GM12878 (cell line): Measurements from ENCODE around the gene VPS39. TPM values are rescaled to one million over a fixed set of nuclear protein-coding genes. Genes with fewer than 3 reads are reported as not detected.
A peak's percentile ranks its signal among the peaks of the same experiment; 100 is the strongest.

ENCODE experiments used
- BACH1 ChIP-seq: fragments of 450-650 bp; IDR thresholded peaks from 2 replicates; pipeline ENCODE4 v1.6.1; 2017; ENCODE audit warnings: mild to moderate bottlenecking, borderline replicate concordance
- BMI1 ChIP-seq: fragments of 450-650 bp; IDR thresholded peaks from 2 replicates; pipeline ENCODE4 v1.6.1; 2016; ENCODE audit warnings: mild to moderate bottlenecking, moderate library complexity, borderline replicate concordance
- CEBPB ChIP-seq, 2 experiments: fragments of 150-350 bp in 1 of 2; IDR thresholded peaks; 2 replicates each; pipeline ENCODE4 v1.6.1; 2012 to 2014; ENCODE audit warnings: low read depth in 2 of 2, low read length in 2 of 2, borderline replicate concordance in 1 of 2, inconsistent platforms in 1 of 2
- FOXM1 ChIP-seq: IDR thresholded peaks from 2 replicates; pipeline ENCODE4 v1.6.1; 2012; ENCODE audit warnings: low read depth, mild to moderate bottlenecking, inconsistent platforms, low read length, moderate library complexity
- MEF2B ChIP-seq: fragments of 450-650 bp; IDR thresholded peaks from 2 replicates; pipeline ENCODE4 v1.6.1; 2018; ENCODE audit warnings: mild to moderate bottlenecking, moderate library complexity; ENCODE audit not compliant: partially characterized antibody, poor library complexity, severe bottlenecking
- PKNOX1 ChIP-seq: fragments of 450-650 bp; IDR thresholded peaks from 2 replicates; pipeline ENCODE4 v1.6.1; 2016; ENCODE audit warnings: mild to moderate bottlenecking
- RAD51 ChIP-seq: fragments of 450-650 bp; IDR thresholded peaks from 2 replicates; pipeline ENCODE4 v1.6.1; 2016; ENCODE audit warnings: moderate library complexity, mild to moderate bottlenecking, inconsistent platforms
- RELA ChIP-seq: fragments of 450-650 bp; IDR thresholded peaks from 2 replicates; pipeline ENCODE4 v1.8.0; 2014; ENCODE audit warnings: borderline replicate concordance; ENCODE audit not compliant: partially characterized antibody
- RELB ChIP-seq: fragments of 450-650 bp; IDR thresholded peaks from 2 replicates; pipeline ENCODE4 v1.6.1; 2017; ENCODE audit warnings: low read depth, mild to moderate bottlenecking, moderate library complexity
- REST ChIP-seq: IDR thresholded peaks from 2 replicates; pipeline ENCODE4 v1.6.1; 2012; ENCODE audit warnings: mild to moderate bottlenecking, low read depth, low read length
- YY1 ChIP-seq: IDR thresholded peaks from 2 replicates; pipeline ENCODE4 v1.6.1; 2011; ENCODE audit warnings: low read depth, mild to moderate bottlenecking, low read length
- ZBED1 ChIP-seq: IDR thresholded peaks from 2 replicates; pipeline ENCODE4 v1.6.1; 2016; ENCODE audit warnings: borderline replicate concordance
- ZNF592 ChIP-seq: fragments of 450-650 bp; IDR thresholded peaks from 2 replicates; pipeline ENCODE4 v1.6.1; 2017; ENCODE audit warnings: mild to moderate bottlenecking, moderate library complexity
- ZNF687 ChIP-seq: fragments of 450-650 bp; IDR thresholded peaks from 2 replicates; pipeline ENCODE4 v1.6.1; 2017; ENCODE audit warnings: mild to moderate bottlenecking, moderate library complexity
- polyA plus RNA-seq, 11 experiments: library from polyadenylated mRNA; depleted of rRNA in 4 of 11; unstranded in 6 of 11; stranded (reverse) in 5 of 11; fragments of >200 nt; fragmentation: Nextera tagmentation in 4 of 11; fragmentation: Illumina TruSeq in 1 of 11; extraction: Ambion mirVana in 4 of 11; extraction: Trizol in 1 of 11; gene quantifications; 1 replicate in 1 of 11; 2 replicates in 10 of 11; pipeline versions ENCODE4 v1.2.1 to v1.2.3, GENCODE V29; 2011 to 2016; ENCODE audit warnings: inconsistent platforms in 2 of 11, missing spikeins in 2 of 11, low read depth in 1 of 11
- total RNA-seq, 4 experiments: library from RNA; depleted of rRNA in 3 of 4; stranded (reverse); fragments of >200 nt in 3 of 4; fragmentation: Illumina TruSeq in 1 of 4; extraction: Trizol in 1 of 4; gene quantifications; 2 replicates each; pipeline versions ENCODE4 v1.2.1 to v1.2.3, GENCODE V29; 2013 to 2021

The VPS39 gene
- total and polyA plus RNA-seq, 10 of the 15 experiments (the other 5 are each of a cell fraction or from before 2014, with no cell fraction given) = 4.9 to 50.0 (median 36.2) TPM

- no peak for TF ChIP-seq ZBED1
- no peak for TF ChIP-seq RAD51
- TF ChIP-seq RELA = no peak
- TF ChIP-seq YY1 = no peak
- no peak for TF ChIP-seq ZNF687
- peak; percentile 65; the same call in 1 of the 2 replicates for TF ChIP-seq RELB
- no peak for TF ChIP-seq CEBPB (IDR thresholded peaks at IDR 0.05; ENCODE audit: borderline replicate concordance in 1 of 2, low read depth in 2 of 2, low read length in 2 of 2)
- TF ChIP-seq REST = no peak
- TF ChIP-seq ZNF592 = no peak
- TF ChIP-seq MEF2B = peak; percentile 86
- no peak for TF ChIP-seq PKNOX1
- TF ChIP-seq BACH1 = no peak
- peak; percentile 27; the same call in 1 of the 2 replicates for TF ChIP-seq BMI1
- TF ChIP-seq FOXM1 = no peak
Measured at GRCh38 chr15:42218953-42219592, 11.0 kb upstream of the VPS39 start (continued).
